ENCODE measurements around the gene DSE. TPM values are rescaled to one million over a fixed set of nuclear protein-coding genes. Genes with fewer than 3 reads are reported as not detected.

The DSE gene
- polyA plus RNA-seq, 2 of the 4 experiments (the other 2 are of a cell fraction) = 20.2 to 22.7 TPM

DNA sequence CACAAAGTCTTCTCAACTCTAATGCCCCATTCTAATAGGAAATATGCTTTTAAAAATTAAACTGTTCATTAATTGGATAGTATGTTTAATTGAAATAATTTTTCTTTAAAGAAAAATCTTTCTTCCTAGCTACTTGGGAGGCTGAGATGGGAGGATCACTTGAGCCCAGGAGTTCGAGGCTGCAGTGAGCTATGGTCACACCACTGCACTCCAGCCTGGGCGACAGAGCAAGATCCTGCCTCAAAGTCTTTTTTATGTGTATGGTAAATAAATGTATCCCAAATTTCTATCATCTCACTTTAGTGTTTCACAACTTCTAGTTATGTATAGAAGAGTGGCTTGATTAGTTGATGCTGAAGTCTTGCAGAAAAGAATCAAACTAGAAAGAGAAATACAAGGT, 4.5 kb downstream of the DSE start (continued):
- TF ChIP-seq, protein P1, sequence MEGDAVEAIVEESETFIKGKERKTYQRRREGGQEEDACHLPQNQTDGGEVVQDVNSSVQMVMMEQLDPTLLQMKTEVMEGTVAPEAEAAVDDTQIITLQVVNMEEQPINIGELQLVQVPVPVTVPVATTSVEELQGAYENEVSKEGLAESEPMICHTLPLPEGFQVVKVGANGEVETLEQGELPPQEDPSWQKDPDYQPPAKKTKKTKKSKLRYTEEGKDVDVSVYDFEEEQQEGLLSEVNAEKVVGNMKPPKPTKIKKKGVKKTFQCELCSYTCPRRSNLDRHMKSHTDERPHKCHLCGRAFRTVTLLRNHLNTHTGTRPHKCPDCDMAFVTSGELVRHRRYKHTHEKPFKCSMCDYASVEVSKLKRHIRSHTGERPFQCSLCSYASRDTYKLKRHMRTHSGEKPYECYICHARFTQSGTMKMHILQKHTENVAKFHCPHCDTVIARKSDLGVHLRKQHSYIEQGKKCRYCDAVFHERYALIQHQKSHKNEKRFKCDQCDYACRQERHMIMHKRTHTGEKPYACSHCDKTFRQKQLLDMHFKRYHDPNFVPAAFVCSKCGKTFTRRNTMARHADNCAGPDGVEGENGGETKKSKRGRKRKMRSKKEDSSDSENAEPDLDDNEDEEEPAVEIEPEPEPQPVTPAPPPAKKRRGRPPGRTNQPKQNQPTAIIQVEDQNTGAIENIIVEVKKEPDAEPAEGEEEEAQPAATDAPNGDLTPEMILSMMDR (IDR thresholded peaks at IDR 0.05) = no peak

DNA sequence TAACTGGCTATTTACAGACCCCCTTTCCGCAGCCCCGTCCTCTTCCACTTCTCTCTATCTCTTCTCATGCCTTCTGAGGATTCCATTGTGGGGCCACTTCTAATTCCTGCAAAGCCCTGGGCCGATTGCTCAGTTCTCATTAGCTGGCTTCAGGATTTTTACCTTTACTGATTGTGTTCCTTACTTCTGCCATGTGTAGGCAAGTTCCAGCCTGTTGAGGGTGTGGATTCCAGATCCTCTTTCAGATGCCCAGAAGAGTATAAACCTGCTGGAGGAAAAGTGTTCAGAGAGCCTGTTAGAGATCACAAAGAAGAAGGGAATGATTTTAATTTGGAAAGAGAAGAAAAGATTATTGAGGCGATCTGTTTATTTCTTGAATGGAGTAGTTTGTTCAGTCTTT, 5.4 kb downstream of the DSE start:
- H3K4me1 ChIP-seq = peaks cover 29% of the 10 kb centered on the region
- TF ChIP-seq KDM1A (IDR thresholded peaks at IDR 0.05; ENCODE audit: low read depth) (no peak), POLR2AphosphoS2 (conservative IDR thresholded peaks at IDR 0.05; ENCODE audit: low read length) (no peak), ZFP36 (IDR thresholded peaks at IDR 0.05; ENCODE audit: borderline replicate concordance, partially characterized antibody) (no peak), JUN (IDR thresholded peaks at IDR 0.05) (no peak), HEYL (CRISPR knock-in tag; IDR thresholded peaks at IDR 0.05) (no peak), MAZ (IDR thresholded peaks at IDR 0.05; ENCODE audit: borderline replicate concordance, low read depth, low read length) (no peak), RAD21 (conservative IDR thresholded peaks at IDR 0.05 in 1 of 2, IDR thresholded peaks at IDR 0.05 in 1 of 2) (no peak), NR3C1 (IDR thresholded peaks at IDR 0.05) (no peak), NPAS2 (CRISPR knock-in tag; IDR thresholded peaks at IDR 0.05; ENCODE audit: borderline replicate concordance) (no peak), SMC3 (IDR thresholded peaks at IDR 0.05) (no peak), CHD2 (IDR thresholded peaks at IDR 0.05; ENCODE audit: low read length, partially characterized antibody) (no peak), ZNF302 (CRISPR knock-in tag; IDR thresholded peaks at IDR 0.05) (no peak), CEBPB (IDR thresholded peaks at IDR 0.05) (no peak)
- TF ChIP-seq, protein P1 (IDR thresholded peaks at IDR 0.05) = no peak
- TF ChIP-seq, protein P2, sequence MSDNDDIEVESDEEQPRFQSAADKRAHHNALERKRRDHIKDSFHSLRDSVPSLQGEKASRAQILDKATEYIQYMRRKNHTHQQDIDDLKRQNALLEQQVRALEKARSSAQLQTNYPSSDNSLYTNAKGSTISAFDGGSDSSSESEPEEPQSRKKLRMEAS (IDR thresholded peaks at IDR 0.05) = no peak
- TF ChIP-seq, protein P3, sequence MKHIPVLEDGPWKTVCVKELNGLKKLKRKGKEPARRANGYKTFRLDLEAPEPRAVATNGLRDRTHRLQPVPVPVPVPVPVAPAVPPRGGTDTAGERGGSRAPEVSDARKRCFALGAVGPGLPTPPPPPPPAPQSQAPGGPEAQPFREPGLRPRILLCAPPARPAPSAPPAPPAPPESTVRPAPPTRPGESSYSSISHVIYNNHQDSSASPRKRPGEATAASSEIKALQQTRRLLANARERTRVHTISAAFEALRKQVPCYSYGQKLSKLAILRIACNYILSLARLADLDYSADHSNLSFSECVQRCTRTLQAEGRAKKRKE (CRISPR knock-in tag; IDR thresholded peaks at IDR 0.05; ENCODE audit: low read depth) = no peak
- TF ChIP-seq, protein P4, sequence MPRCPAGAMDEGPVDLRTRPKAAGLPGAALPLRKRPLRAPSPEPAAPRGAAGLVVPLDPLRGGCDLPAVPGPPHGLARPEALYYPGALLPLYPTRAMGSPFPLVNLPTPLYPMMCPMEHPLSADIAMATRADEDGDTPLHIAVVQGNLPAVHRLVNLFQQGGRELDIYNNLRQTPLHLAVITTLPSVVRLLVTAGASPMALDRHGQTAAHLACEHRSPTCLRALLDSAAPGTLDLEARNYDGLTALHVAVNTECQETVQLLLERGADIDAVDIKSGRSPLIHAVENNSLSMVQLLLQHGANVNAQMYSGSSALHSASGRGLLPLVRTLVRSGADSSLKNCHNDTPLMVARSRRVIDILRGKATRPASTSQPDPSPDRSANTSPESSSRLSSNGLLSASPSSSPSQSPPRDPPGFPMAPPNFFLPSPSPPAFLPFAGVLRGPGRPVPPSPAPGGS (IDR thresholded peaks at IDR 0.05) = no peak
- TF ChIP-seq, protein P5, sequence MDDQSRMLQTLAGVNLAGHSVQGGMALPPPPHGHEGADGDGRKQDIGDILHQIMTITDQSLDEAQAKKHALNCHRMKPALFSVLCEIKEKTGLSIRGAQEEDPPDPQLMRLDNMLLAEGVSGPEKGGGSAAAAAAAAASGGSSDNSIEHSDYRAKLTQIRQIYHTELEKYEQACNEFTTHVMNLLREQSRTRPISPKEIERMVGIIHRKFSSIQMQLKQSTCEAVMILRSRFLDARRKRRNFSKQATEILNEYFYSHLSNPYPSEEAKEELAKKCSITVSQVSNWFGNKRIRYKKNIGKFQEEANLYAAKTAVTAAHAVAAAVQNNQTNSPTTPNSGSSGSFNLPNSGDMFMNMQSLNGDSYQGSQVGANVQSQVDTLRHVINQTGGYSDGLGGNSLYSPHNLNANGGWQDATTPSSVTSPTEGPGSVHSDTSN (IDR thresholded peaks at IDR 0.05) = no peak
- no peak overlapping the region for H3K27ac ChIP-seq
- ChIA-PET POLR2A (no interaction called here), CTCF (no interaction called here)
- FAIRE-seq (no peak), ATAC-seq (no peak), DNase-seq (ENCODE audit: low read depth in 1 of 2, low spot score in 1 of 2) (no peak)
- no peaks in the 10 kb centered on the region for H3K9me3 ChIP-seq
- H3K4me2 ChIP-seq = no peak overlapping the region
- no peak overlapping the region for H3K4me3 ChIP-seq
- WGBS (ENCODE audit: missing lambda C conversion rate) = 91% methylated on average over 4 of the region's 4 CpGs
